ENCODE data around the gene GRIA1.

Gene GRIA1

GRCh38 chr5:153659039-153659736 is 168.7 kb downstream of the GRIA1 start:
- in situ Hi-C loops (cut with MboI; ENCODE audit: low pct_unique_long_range_greater_than_20kb, low sequenced_read_pairs, unreplicated experiment): no loop called here
- no peak for DNase-seq (ENCODE audit: low spot score)
- TF ChIP-seq, protein P1, sequence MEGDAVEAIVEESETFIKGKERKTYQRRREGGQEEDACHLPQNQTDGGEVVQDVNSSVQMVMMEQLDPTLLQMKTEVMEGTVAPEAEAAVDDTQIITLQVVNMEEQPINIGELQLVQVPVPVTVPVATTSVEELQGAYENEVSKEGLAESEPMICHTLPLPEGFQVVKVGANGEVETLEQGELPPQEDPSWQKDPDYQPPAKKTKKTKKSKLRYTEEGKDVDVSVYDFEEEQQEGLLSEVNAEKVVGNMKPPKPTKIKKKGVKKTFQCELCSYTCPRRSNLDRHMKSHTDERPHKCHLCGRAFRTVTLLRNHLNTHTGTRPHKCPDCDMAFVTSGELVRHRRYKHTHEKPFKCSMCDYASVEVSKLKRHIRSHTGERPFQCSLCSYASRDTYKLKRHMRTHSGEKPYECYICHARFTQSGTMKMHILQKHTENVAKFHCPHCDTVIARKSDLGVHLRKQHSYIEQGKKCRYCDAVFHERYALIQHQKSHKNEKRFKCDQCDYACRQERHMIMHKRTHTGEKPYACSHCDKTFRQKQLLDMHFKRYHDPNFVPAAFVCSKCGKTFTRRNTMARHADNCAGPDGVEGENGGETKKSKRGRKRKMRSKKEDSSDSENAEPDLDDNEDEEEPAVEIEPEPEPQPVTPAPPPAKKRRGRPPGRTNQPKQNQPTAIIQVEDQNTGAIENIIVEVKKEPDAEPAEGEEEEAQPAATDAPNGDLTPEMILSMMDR (IDR thresholded peaks at IDR 0.05; ENCODE audit: extremely low read depth, insufficient read depth, missing control alignments): no peak

DNA sequence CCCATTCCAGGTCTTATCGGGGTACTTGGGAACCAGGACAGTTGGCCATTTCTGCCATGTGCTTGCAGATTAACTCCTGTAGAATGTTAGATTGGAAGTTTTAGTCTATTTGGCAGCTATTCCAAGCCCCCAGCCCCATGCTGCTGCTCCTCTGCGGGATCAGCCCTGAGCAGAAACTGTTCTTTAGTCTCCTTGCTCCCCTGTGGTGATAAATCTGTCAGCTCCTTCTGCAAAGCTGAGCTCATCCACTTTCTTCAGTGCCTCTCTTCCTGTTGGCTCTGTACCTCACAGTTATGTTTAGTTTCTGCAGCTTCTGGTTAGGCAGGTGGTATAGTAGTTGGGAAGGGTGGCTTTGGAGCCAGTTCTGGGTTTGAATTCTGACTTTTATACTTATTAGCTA is 170.4 kb downstream of the GRIA1 start:
- TF ChIP-seq, protein P1 (IDR thresholded peaks at IDR 0.05; ENCODE audit: extremely low read depth, insufficient read depth, missing control alignments): no peak
- DNase-seq (ENCODE audit: low spot score): no peak
- in situ Hi-C loops (cut with MboI; ENCODE audit: low pct_unique_long_range_greater_than_20kb, low sequenced_read_pairs, unreplicated experiment): no loop called here

DNA sequence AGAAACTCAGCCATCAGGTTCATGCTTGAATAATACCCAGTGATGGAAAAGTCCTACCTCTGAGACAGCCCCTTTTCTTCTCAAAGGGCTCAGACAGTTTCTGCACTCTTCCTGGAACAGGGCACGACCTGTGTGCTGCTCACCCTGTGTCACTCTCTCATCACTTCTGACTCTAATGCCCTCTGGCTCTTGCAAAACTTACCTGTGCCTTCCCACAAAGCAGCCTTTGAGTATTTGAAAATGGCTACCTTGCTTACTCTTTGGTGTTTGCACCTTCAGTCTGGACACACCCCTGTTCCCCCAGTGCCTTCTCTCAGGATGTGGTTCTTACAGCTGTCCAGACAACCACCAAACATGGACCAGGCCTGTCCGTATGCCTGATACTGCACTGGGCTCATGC is 171.4 kb downstream of the GRIA1 start:
- DNase-seq (ENCODE audit: low spot score): no peak
- TF ChIP-seq, protein P1 (IDR thresholded peaks at IDR 0.05; ENCODE audit: extremely low read depth, insufficient read depth, missing control alignments): no peak
- in situ Hi-C loops (cut with MboI; ENCODE audit: low pct_unique_long_range_greater_than_20kb, low sequenced_read_pairs, unreplicated experiment): no loop called here

GRCh38 chr5:153670101-153670500 is 179.6 kb downstream of the GRIA1 start:
- TF ChIP-seq, protein P1 (IDR thresholded peaks at IDR 0.05; ENCODE audit: extremely low read depth, insufficient read depth, missing control alignments): no peak
- no peak for DNase-seq (ENCODE audit: low spot score)
- in situ Hi-C loops (cut with MboI; ENCODE audit: low pct_unique_long_range_greater_than_20kb, low sequenced_read_pairs, unreplicated experiment): no loop called here

DNA sequence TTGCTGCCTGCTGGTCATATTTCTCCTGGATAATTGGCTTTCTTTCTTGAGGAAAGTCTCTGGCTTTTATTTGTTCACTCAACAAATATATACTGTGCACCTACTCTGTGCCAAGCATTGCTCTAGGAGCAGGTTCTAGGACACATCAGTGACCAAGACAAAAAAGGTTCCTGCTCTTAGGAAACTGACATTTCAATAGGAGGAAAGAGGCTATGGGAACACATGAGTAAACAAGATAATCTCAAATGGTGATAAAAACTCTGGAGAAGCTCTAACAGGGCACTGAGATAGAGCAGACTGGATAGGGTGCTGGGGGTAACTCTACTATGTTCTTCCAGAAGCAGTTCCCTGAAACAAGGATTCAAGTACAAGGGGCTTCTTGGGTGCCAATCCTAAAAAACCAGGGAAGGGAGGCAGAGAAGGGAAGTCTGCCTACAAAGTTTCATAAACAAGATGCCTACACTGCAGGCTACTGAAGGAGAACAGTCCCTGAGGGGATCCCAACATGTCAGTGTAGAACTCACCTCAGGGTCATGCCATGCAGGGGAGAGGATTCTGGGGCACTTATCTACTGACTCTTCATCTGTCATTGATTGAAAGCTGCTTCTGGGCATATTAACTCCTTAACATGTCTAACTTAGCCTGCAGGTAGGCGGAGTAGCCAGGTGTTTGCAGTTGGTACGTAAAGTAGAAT is 181.3 kb downstream of the GRIA1 start:
- TF ChIP-seq, protein P1 (IDR thresholded peaks at IDR 0.05; ENCODE audit: extremely low read depth, insufficient read depth, missing control alignments): no peak
- no peak for DNase-seq (ENCODE audit: low spot score)
- in situ Hi-C loops (cut with MboI; ENCODE audit: low pct_unique_long_range_greater_than_20kb, low sequenced_read_pairs, unreplicated experiment): no loop called here

DNA sequence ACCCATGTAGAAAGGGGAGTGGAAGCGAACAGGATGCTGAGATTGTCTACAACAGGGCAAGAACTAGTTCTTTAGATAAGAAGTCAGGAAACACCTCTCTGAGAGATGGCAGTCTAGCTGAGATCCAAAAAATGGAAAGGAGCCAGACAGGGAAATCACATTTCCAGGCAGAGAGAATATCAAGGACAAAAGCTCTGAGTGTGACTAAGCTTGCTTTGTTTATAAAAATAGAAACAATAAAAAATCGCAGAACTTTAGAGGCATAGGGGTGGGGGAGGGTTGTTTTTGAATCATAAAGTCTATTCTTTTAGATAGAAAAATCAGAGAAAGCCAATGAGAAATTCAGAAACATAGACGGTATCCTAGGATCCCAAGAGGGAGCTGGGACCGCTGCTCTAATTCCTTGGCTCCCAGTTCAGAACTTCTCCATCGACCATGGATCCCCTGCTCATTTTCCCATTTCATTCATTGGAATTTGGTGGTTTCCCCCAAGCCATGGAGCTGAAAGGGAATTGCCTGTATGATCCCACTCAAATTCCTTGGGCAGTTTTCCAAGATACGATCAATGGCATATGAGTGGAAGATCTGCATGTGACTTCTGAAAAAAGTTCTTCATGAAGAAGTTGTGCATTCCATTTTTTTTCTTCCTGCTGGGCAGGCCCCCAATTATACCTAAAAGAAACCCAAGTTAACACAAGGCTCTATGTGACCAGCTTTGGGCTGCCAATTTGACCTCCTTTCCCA is 182.0 kb downstream of the GRIA1 start:
- in situ Hi-C loops (cut with MboI; ENCODE audit: low pct_unique_long_range_greater_than_20kb, low sequenced_read_pairs, unreplicated experiment): no loop called here
- no peak for DNase-seq (ENCODE audit: low spot score)
- TF ChIP-seq, protein P1 (IDR thresholded peaks at IDR 0.05; ENCODE audit: extremely low read depth, insufficient read depth, missing control alignments): no peak
